22Rv1 (cell line): ENCODE results near the gene ATP6AP2.

ENCODE experiments used
- H3K27ac ChIP-seq: fragments of 450-650 bp; 2 replicates; pipeline ENCODE4 v1.5.1; 2017
- ZFX ChIP-seq: fragments of 450-650 bp; IDR thresholded peaks from 2 replicates; pipeline ENCODE4 v1.6.1; 2017; ENCODE audit warnings: antibody characterized with exemption, borderline replicate concordance
- TF ChIP-seq, protein P1 (sequence below): fragments of 450-650 bp; IDR thresholded peaks from 2 replicates; pipeline ENCODE4 v1.5.1; 2017; ENCODE audit warnings: mild to moderate bottlenecking

Gene ATP6AP2, protein sequence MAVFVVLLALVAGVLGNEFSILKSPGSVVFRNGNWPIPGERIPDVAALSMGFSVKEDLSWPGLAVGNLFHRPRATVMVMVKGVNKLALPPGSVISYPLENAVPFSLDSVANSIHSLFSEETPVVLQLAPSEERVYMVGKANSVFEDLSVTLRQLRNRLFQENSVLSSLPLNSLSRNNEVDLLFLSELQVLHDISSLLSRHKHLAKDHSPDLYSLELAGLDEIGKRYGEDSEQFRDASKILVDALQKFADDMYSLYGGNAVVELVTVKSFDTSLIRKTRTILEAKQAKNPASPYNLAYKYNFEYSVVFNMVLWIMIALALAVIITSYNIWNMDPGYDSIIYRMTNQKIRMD

DNA sequence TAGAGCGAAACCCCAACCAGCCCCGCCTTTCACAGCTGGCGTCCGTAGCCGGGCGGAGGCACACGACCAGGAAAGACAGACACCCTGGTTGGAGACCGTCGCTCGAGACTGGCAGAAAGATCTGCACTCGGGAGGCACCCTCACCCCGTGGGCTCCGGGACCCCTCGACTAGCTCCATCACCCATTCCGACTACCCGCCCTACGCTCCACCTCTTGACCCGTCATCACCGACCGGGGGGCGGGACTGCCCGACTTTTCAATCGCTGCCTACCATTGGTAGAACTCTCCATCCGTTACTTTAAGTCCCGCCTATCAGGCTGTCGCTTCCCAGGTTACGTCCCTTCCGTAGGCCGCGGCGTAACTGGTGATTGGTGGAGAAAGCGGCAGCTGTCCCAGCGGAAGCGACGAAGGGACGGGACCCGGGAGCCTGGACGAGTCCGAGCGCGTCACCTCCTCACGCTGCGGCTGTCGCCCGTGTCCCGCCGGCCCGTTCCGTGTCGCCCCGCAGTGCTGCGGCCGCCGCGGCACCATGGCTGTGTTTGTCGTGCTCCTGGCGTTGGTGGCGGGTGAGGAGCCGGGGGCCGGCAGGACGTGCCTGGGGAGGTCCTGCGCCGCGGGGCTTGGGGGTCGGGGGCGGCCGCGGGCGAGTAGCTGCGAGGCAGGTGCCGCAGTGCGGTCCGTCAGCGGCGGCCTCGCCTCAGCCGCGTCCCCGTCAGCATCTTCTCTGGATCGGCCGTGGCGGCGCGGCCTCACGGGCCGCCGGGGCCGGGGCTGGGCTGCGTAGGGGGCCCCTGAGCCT lies at the start of gene ATP6AP2:
Gene ATP6AP2 (plus strand): TSS at position 434 of the 799 bp plus-strand sequence. CDS start 96 bp downstream, at position 530.
- TF ChIP-seq ZFX: no peak
- TF ChIP-seq, protein P1, sequence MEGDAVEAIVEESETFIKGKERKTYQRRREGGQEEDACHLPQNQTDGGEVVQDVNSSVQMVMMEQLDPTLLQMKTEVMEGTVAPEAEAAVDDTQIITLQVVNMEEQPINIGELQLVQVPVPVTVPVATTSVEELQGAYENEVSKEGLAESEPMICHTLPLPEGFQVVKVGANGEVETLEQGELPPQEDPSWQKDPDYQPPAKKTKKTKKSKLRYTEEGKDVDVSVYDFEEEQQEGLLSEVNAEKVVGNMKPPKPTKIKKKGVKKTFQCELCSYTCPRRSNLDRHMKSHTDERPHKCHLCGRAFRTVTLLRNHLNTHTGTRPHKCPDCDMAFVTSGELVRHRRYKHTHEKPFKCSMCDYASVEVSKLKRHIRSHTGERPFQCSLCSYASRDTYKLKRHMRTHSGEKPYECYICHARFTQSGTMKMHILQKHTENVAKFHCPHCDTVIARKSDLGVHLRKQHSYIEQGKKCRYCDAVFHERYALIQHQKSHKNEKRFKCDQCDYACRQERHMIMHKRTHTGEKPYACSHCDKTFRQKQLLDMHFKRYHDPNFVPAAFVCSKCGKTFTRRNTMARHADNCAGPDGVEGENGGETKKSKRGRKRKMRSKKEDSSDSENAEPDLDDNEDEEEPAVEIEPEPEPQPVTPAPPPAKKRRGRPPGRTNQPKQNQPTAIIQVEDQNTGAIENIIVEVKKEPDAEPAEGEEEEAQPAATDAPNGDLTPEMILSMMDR: no peak
- peak within 1 kb of the TSS; percentile 32; the same call in 1 of the 2 replicates for H3K27ac ChIP-seq

DNA sequence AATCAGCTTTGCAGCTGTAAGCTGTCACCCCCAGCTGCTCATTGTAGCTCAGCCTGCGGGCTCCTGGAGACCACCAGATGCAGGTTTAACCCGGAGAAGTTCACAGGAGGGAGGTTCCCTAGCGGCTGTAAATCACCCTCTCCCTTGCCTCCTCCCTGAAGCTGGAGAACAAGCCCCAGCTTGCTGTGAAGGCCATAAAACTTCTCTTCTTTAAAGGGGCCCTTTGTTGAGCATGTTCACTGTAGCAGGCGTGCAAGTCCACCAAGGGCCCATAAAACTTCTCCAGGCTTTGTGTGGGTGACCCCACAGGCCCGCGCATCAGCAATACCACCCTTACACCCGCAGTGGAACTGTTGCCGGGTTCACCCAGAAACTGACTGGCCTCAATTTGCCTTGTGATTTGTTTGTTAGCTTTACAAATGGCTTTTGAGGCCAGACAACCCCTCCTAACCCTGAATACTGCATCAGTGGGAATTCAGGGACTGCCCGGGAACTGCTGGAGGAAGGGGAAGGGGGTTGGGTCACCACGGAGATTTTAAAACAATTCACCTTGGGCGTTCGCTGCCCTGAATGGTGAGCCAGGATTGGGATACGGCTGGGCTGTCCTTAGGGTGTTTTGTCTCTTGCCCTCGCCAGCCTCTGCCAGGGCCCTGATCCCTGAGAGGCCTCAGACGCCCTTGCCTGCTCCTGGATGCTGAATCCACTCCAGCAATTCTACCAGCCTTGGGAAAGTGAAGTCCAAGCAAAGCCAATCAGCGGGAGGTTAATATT lies 49.5 kb upstream of the ATP6AP2 start:
- TF ChIP-seq ZFX: no peak
- TF ChIP-seq, protein P1: no peak
- no peak overlapping the region for H3K27ac ChIP-seq

DNA sequence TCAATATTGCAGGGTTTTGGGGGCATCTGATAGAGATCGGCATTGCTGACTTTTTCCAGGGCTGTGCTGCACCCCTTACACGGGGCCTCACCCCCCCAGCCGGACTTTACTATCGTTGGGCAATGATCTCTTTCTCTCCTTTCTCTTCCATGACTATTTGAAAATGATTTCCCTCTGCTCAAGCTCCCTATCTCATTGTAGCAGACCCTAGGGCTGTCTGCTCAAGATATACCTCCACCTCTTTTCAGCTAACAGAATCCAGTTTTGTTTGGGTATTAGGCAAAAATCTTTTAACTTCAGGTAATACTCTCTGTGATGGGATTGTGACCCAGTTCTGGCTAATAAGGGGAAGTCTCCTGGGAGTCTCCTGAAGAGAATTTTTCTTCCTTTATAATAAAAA lies 43.5 kb upstream of the ATP6AP2 start:
- no peak for TF ChIP-seq ZFX
- TF ChIP-seq, protein P1: no peak
- no peak overlapping the region for H3K27ac ChIP-seq

DNA sequence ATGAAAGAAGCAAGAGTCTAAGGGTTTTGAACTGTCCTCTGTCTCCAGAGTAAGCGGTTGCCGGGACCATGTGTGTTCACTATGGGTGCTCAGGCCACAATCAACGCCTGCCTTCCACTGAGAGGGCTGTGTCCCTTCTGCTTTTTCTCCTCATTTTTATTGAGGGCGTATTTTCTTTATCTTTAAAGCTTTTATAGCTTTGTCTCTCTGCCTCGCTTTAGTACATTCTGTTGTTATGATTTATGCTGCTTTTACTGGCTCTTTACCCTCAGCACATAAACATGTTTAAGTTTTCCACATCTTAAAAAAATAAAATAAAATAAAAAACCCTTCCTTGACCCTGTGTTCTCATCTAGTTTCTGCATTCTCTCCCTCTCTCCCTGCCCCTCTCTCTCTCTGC lies 42.4 kb upstream of the ATP6AP2 start:
- TF ChIP-seq, protein P1: no peak
- no peak for TF ChIP-seq ZFX
- H3K27ac ChIP-seq: no peak overlapping the region

DNA sequence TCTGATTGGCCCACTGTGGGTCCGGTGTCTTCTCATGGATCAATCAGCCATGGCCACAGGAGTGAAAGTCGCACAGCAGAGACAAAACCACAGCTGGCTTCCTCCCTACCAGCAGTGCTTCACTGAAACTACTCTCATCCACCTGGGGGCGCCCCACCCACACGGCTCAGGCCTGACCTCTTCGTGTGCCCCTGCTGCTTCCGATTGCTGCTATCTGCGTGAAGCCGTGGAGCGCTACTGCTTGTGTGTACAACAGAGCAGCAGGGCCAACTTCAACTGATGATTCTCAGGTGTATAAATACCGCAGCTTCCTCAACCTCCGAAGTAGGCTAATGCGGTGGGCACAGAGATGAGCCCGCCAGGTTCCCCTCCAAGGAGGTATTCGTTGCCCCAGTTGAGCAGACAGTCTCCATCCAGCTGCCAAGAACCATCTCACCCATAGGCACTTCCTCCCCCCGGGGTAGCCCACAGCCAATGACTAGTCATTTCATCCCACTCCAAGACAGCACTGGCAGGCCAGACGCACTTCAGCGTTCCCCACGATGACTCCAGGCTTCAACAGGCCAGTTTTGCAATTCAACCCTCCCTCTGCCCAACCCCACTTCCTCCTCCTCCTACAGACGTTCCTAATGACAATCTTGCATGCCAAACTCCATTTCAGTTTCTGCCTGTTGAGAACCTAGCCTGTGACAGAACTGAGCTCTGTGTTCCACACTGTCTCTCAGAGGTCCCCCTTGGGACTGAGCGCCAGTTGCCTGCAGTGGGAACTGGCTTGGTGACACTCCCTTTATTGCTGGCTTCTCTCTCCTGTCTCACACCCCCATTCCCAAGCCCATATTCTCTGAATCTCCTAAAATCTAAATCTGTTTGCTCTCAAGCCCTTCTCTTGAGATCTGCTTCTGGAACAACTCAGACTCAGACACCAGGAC lies 41.3 kb upstream of the ATP6AP2 start:
- TF ChIP-seq, protein P1: peak; percentile 18; the same call in 1 of the 2 replicates
- TF ChIP-seq ZFX: no peak
- no peak overlapping the region for H3K27ac ChIP-seq

DNA sequence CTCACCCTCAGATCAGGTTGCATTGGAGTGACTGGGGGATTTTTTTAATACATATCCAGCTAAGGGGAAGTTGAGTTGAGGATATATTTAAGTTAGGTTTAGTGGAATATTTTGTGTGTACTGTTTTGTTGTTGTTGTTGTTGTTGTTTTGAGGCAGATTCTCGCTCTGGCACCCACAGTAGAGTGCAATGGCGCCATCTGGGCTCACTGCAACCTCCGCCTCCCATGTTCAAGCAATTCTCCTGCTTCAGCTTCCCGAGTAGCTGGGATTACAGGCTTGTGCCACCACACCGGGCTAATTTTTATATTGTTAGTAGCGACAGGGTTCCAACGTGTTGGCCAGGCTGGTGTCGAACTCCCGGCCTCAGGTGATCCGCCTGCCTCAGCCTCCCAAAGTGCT lies 38.6 kb upstream of the ATP6AP2 start:
- H3K27ac ChIP-seq: no peak overlapping the region
- no peak for TF ChIP-seq ZFX
- TF ChIP-seq, protein P1: peak; percentile 24; the same call in 1 of the 2 replicates
